Measurements from ENCODE around the gene CSGALNACT2. TPM values are rescaled to one million over a fixed set of nuclear protein-coding genes. Genes with fewer than 3 reads are reported as not detected.
A peak's percentile ranks its signal among the peaks of the same experiment; 100 is the strongest.
"Not testable (repeated sequence)": the region's sequence is repeated elsewhere in the genome, so short reads cannot be mapped to it uniquely, and the experiment has no call there.

CSGALNACT2 gene
- total RNA-seq, 4 donors from 2014 or later: 14.4 to 24.1 (median 20.0) TPM

GRCh38 chr10:43218206-43218950, 80.1 kb downstream of the CSGALNACT2 start:
- Histone ChIP-seq H3K36me3 (no peaks in the 10 kb centered on the region), H3K9me3 (no peaks in the 10 kb centered on the region), H3K27me3 (no peaks in the 10 kb centered on the region), H3K4me1 (peaks cover 0 to 9% of the 10 kb centered on the region in 2 donors), H3K27ac (no peak overlapping the region), H3K4me3 (replicated peaks in 1 of 3) (no peak overlapping the region)
- 77 to 82% methylated on average over 16 to 18 of the region's 18 CpGs for WGBS, 2 donors
- intact Hi-C loops (cut with DNase I): no loop called here
- no peak for TF ChIP-seq POLR2A (IDR thresholded peaks at IDR 0.05)
- no peak for TF ChIP-seq CTCF (IDR thresholded peaks at IDR 0.05)
- no peak for DNase-seq

- H3K36me3 ChIP-seq: no peaks in the 10 kb centered on the region
- no peaks in the 10 kb centered on the region for H3K9me3 ChIP-seq
- H3K4me1 ChIP-seq: peaks cover 0 to 9% of the 10 kb centered on the region in 2 donors
- peak; percentile 68 to 79 for DNase-seq
- WGBS, 2 donors: 56 to 64% methylated on average over 11 to 17 of the region's 18 CpGs
- TF ChIP-seq POLR2A (IDR thresholded peaks at IDR 0.05): no peak
- TF ChIP-seq CTCF (IDR thresholded peaks at IDR 0.05): no peak
- H3K4me3 ChIP-seq (replicated peaks in 1 of 3): no peak overlapping the region
- H3K27me3 ChIP-seq: no peaks in the 10 kb centered on the region
- intact Hi-C loops (cut with DNase I): no loop called here
- H3K27ac ChIP-seq: no peak overlapping the region
Measured at GRCh38 chr10:43218951-43219837, 80.9 kb downstream of the CSGALNACT2 start.

- Histone ChIP-seq H3K4me1 (peaks cover 0 to 9% of the 10 kb centered on the region in 2 donors), H3K27ac (no peak overlapping the region), H3K4me3 (replicated peaks in 1 of 3) (no peak overlapping the region), H3K9me3 (no peaks in the 10 kb centered on the region), H3K27me3 (no peaks in the 10 kb centered on the region), H3K36me3 (no peaks in the 10 kb centered on the region)
- intact Hi-C loops (cut with DNase I): no loop called here
- WGBS, 2 donors: 76 to 78% methylated on average over 4 to 5 of the region's 5 CpGs
- no peak for DNase-seq
- TF ChIP-seq CTCF (IDR thresholded peaks at IDR 0.05): no peak
- TF ChIP-seq POLR2A (IDR thresholded peaks at IDR 0.05): no peak
Measured at GRCh38 chr10:43219848-43220247, 81.6 kb downstream of the CSGALNACT2 start.

- H3K4me1 ChIP-seq; H3K27me3 ChIP-seq; H3K9me3 ChIP-seq; intact Hi-C loops (cut with DNase I); H3K4me3 ChIP-seq (replicated peaks in 1 of 3); DNase-seq; H3K27ac ChIP-seq; H3K36me3 ChIP-seq: not testable (repeated sequence)
- 86 to 87% methylated on average over 6 of the region's 6 CpGs for WGBS, 2 donors
Measured at GRCh38 chr10:43220251-43220650, 82.0 kb downstream of the CSGALNACT2 start.

GRCh38 chr10:43220657-43221418, 82.6 kb downstream of the CSGALNACT2 start:
- 86% methylated on average over 13 to 14 of the region's 14 CpGs for WGBS, 2 donors
- no peak for DNase-seq

More at GRCh38 chr10:43220657-43221418, 82.6 kb downstream of the CSGALNACT2 start:
- H3K4me3 ChIP-seq (replicated peaks in 1 of 3): no peak overlapping the region
- H3K27me3 ChIP-seq: no peaks in the 10 kb centered on the region
- peaks cover 0 to 9% of the 10 kb centered on the region in 2 donors for H3K4me1 ChIP-seq
- no peak for TF ChIP-seq POLR2A (IDR thresholded peaks at IDR 0.05)
- TF ChIP-seq CTCF (IDR thresholded peaks at IDR 0.05): no peak
- no peak overlapping the region for H3K27ac ChIP-seq
- intact Hi-C loops (cut with DNase I): no loop called here
- no peaks in the 10 kb centered on the region for H3K9me3 ChIP-seq
- H3K36me3 ChIP-seq: no peaks in the 10 kb centered on the region

Data from thyroid gland (tissue), 4 donors.